ENCODE results near the gene SLC6A13. TPM values are rescaled to one million over a fixed set of nuclear protein-coding genes. Genes with fewer than 3 reads are reported as not detected.
"Not testable (repeated sequence)": the region's sequence is repeated elsewhere in the genome, so short reads cannot be mapped to it uniquely, and the experiment has no call there.

SLC6A13 gene
- total RNA-seq, 3 donors from 2014 or later: 0.81 TPM; not detected in 2

DNA sequence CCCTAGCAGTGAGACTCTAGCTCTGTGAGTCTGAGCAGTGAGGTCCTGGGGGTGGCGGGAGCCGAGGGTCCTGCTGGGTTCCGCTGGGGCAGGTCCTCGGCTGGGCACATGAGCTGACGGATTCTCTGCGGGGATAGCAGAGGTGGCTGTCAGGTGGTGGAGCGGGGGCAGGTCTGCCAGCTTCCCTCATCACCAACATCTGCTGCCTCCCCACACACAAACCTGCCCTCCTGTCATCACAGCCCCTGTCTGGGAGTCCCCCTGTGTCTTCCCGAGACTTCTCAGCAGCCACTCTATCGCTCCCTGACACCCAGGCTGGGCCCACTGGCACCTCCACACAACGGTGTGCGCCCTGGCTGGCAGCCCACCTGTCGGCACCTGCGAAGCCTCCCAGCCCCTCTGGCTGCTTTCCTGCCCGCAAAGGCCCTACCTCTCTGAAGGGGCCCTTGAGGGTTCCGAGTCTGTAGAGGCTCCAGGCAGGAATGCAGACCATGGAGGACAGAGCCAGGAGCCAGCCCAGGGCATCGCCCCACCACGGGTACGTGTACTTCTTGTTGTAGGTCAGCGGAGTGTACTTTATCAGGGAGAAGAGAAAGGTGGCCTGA is 41.6 kb downstream of the SLC6A13 start:
- Mint-ChIP-seq H3K36me3 (ENCODE audit: insufficient read depth) (no peaks in the 10 kb centered on the region), H3K4me1 (ENCODE audit: low read depth) (no peaks in the 10 kb centered on the region), H3K27me3 (ENCODE audit: low read depth) (peaks cover 5% of the 10 kb centered on the region), H3K9me3 (no peaks in the 10 kb centered on the region), H3K4me3 (no peak overlapping the region)
- ATAC-seq (no peak), DNase-seq (no peak)

DNA sequence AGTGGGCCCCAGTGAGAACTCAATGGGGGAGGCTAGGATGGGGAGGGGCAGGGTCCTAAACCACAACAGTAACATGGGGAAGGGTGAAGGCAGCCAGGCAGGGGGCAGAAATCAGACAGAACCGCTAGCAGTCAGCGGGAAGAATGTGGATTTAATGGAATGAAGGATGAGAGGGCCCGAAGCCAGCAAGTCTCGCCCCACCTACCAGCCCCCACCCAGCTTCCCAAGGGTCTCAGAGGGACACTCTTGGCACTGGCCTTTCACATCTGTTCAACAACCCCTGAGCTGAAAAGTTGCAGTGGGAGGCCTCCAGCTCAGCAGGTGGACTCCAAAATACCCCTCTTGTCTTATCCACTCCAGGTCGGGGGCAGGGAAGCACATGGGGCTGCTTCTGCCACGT is 42.1 kb downstream of the SLC6A13 start:
- Mint-ChIP-seq H3K4me3 (no peak overlapping the region), H3K27me3 (ENCODE audit: low read depth) (peaks cover 5% of the 10 kb centered on the region), H3K9me3 (no peaks in the 10 kb centered on the region), H3K36me3 (ENCODE audit: insufficient read depth) (no peaks in the 10 kb centered on the region), H3K4me1 (ENCODE audit: low read depth) (no peaks in the 10 kb centered on the region)
- ATAC-seq: no peak
- DNase-seq: no peak

- Mint-ChIP-seq H3K36me3 (ENCODE audit: insufficient read depth) (no peaks in the 10 kb centered on the region), H3K4me1 (ENCODE audit: low read depth) (no peaks in the 10 kb centered on the region), H3K4me3 (no peak overlapping the region), H3K9me3 (no peaks in the 10 kb centered on the region), H3K27me3 (ENCODE audit: low read depth) (peaks cover 5% of the 10 kb centered on the region)
- DNase-seq: no peak
- ATAC-seq: peak; percentile 86 to 92
These were observed 42.7 kb downstream of the SLC6A13 start for GRCh38 chr12:219891-220352.

DNA sequence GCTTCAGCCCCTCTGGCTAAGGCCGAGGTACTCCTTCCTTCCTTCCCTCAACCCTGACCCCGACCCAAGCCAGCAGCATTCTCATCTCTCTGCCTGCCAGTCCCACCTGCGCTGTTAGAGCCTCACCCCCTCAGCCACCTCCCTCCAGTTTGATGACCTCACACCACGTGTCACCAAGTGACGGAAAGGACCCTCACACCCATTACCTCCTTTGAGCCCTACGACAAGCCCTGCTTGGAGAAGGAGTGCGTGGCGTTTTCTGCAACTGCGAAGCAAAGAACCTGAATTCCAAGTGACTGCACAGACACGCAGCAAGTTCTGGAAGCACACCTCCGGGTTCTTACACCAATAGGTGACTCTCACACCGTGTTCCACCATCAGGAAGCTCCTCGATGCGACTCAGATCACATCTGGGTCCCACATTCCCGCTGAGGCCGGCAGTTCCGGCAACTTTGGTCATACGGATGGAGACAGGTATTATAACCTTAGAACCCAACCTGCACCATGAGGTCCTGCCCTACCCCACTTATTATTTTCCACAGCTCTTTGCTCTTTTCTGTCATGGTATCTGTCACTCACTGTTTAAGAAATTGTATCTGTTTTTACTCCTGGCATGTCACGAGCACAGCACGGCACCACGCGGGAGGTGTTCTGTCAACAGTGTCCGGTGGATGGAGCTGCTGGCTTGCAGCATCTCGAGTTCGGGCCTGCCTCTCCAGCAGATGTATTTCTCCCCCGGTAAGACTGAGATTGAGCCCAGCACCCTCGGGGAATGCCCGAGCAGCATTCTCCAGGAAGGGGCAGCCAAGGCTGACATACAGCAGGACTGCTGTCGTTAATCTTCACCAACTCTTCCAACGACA is 43.7 kb downstream of the SLC6A13 start:
- no peak for ATAC-seq
- H3K9me3 Mint-ChIP-seq: no peaks in the 10 kb centered on the region
- no peaks in the 10 kb centered on the region for H3K36me3 Mint-ChIP-seq (ENCODE audit: insufficient read depth)
- no peak overlapping the region for H3K4me3 Mint-ChIP-seq
- H3K4me1 Mint-ChIP-seq (ENCODE audit: low read depth): no peaks in the 10 kb centered on the region
- DNase-seq: no peak
- H3K27me3 Mint-ChIP-seq (ENCODE audit: low read depth): peaks cover 7% of the 10 kb centered on the region

- H3K27me3 Mint-ChIP-seq (ENCODE audit: low read depth): peaks cover 15% of the 10 kb centered on the region
- H3K4me1 Mint-ChIP-seq (ENCODE audit: low read depth): no peaks in the 10 kb centered on the region
- no peak overlapping the region for H3K4me3 Mint-ChIP-seq
- ATAC-seq (no peak), DNase-seq (no peak)
- no peaks in the 10 kb centered on the region for H3K9me3 Mint-ChIP-seq
- H3K36me3 Mint-ChIP-seq (ENCODE audit: insufficient read depth): no peaks in the 10 kb centered on the region
These were observed 44.4 kb downstream of the SLC6A13 start for GRCh38 chr12:218221-218620.

DNA sequence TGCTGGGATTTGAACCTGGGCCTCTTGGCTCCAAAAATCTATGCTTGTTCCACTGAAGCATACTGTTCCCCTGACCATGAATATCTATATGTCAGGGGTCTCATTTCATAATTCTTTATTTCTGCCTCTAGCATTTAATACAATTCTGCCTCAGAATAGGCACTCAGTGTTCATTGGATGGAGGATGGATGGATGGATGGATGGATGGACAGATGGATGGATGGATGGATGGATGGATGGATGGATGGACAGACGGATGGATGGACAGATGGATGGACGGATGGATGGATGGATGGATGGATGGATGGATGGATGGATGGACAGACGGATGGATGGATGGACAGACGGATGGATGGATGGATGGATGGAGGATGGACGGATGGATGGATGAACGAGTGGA is 45.6 kb downstream of the SLC6A13 start:
- H3K27me3 Mint-ChIP-seq (ENCODE audit: low read depth): peaks cover 24% of the 10 kb centered on the region
- not testable (repeated sequence) for ATAC-seq; H3K36me3 Mint-ChIP-seq (ENCODE audit: insufficient read depth); H3K9me3 Mint-ChIP-seq; DNase-seq; H3K4me1 Mint-ChIP-seq (ENCODE audit: low read depth); H3K4me3 Mint-ChIP-seq

GRCh38 chr12:215116-215515 is 47.5 kb downstream of the SLC6A13 start:
- DNase-seq: no peak

GRCh38 chr12:214003-214741 is 48.5 kb downstream of the SLC6A13 start, which contains the start of gene SLC6A12:
SLC6A12 (minus strand) TSS chr12:214157; CDS start chr12:209986, 4,171 bp downstream.
- H3K27me3 Mint-ChIP-seq (ENCODE audit: low read depth): peaks cover 47% of the 10 kb centered on the region
- H3K9me3 Mint-ChIP-seq: no peaks in the 10 kb centered on the region
- H3K4me1 Mint-ChIP-seq (ENCODE audit: low read depth): peaks cover 1% of the 10 kb centered on the region
- no peaks in the 10 kb centered on the region for H3K36me3 Mint-ChIP-seq (ENCODE audit: insufficient read depth)
- no peak for DNase-seq
- ATAC-seq: no peak
- H3K4me3 Mint-ChIP-seq: no peak within 1 kb of the TSS

More at GRCh38 chr12:215116-215515, 47.5 kb downstream of the SLC6A13 start:
- Mint-ChIP-seq H3K4me1 (ENCODE audit: low read depth) (peaks cover 1% of the 10 kb centered on the region), H3K27me3 (ENCODE audit: low read depth) (peaks cover 42% of the 10 kb centered on the region), H3K4me3 (no peak overlapping the region), H3K9me3 (no peaks in the 10 kb centered on the region), H3K36me3 (ENCODE audit: insufficient read depth) (no peaks in the 10 kb centered on the region)
- no peak for ATAC-seq

DNA sequence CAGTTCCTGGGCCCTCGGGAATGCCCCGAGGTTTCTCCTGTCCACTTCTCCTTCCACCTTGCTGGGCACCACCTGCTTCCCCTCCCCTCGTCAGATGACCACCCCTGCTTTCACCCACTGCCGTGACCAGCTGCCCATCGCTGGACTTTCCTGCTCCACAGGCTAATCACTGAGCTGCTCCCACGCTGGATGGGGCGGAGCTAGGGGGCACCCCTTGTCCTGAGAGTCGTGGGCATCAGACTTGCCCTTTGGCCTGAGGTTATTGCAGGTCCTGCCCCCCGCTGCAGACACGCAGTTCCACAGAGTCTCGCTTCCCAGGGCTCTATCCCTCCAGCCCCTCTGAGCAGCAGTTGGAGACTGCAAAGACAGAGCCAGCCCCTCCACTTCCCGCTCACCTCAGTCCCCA is 49.1 kb downstream of the SLC6A13 start:
- Mint-ChIP-seq H3K4me1 (ENCODE audit: low read depth) (peaks cover 1% of the 10 kb centered on the region), H3K27me3 (ENCODE audit: low read depth) (peaks cover 49% of the 10 kb centered on the region), H3K4me3 (no peak overlapping the region), H3K9me3 (no peaks in the 10 kb centered on the region), H3K36me3 (ENCODE audit: insufficient read depth) (no peaks in the 10 kb centered on the region)
- DNase-seq (no peak), ATAC-seq (no peak)

- H3K4me1 Mint-ChIP-seq (ENCODE audit: low read depth): peaks cover 1% of the 10 kb centered on the region
- no peaks in the 10 kb centered on the region for H3K36me3 Mint-ChIP-seq (ENCODE audit: insufficient read depth)
- H3K4me3 Mint-ChIP-seq: no peak overlapping the region
- H3K27me3 Mint-ChIP-seq (ENCODE audit: low read depth): peaks cover 50% of the 10 kb centered on the region
- DNase-seq: no peak
- no peak for ATAC-seq
- H3K9me3 Mint-ChIP-seq: no peaks in the 10 kb centered on the region
These were observed 49.7 kb downstream of the SLC6A13 start for GRCh38 chr12:212715-213526.

- Mint-ChIP-seq H3K4me1 (ENCODE audit: low read depth) (peaks cover 1% of the 10 kb centered on the region), H3K27me3 (ENCODE audit: low read depth) (peaks cover 49% of the 10 kb centered on the region), H3K36me3 (ENCODE audit: insufficient read depth) (no peaks in the 10 kb centered on the region), H3K9me3 (no peaks in the 10 kb centered on the region), H3K4me3 (no peak overlapping the region)
- ATAC-seq (no peak), DNase-seq (no peak)
These were observed 50.3 kb downstream of the SLC6A13 start for GRCh38 chr12:212415-212714.

- Mint-ChIP-seq H3K4me3 (no peak overlapping the region), H3K36me3 (ENCODE audit: insufficient read depth) (no peaks in the 10 kb centered on the region), H3K9me3 (no peaks in the 10 kb centered on the region), H3K27me3 (ENCODE audit: low read depth) (peaks cover 54% of the 10 kb centered on the region), H3K4me1 (ENCODE audit: low read depth) (peaks cover 1% of the 10 kb centered on the region)
- ATAC-seq (no peak), DNase-seq (no peak)
These were observed 50.8 kb downstream of the SLC6A13 start for GRCh38 chr12:211639-212414.

DNA sequence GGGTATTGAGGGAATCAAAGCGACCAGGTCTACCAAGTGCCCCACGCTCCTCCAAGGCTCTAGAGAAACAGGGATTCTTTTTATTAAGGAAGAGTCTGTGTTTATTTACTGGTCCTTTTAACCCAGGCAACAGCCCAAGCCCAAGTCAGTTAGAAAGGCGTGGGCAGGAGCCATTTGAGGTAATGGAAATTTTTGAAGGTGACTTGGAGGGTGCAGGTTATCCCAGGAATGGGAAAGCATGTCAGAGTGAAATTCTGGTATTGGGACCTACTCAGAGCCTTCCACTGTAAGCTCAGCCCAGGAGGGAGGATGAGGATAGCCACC is 51.5 kb downstream of the SLC6A13 start:
- no peaks in the 10 kb centered on the region for H3K9me3 Mint-ChIP-seq
- no peaks in the 10 kb centered on the region for H3K36me3 Mint-ChIP-seq (ENCODE audit: insufficient read depth)
- H3K4me3 Mint-ChIP-seq: no peak overlapping the region
- peaks cover 1% of the 10 kb centered on the region for H3K4me1 Mint-ChIP-seq (ENCODE audit: low read depth)
- no peak for ATAC-seq
- DNase-seq: no peak
- peaks cover 58% of the 10 kb centered on the region for H3K27me3 Mint-ChIP-seq (ENCODE audit: low read depth)
